ENCODE data around the gene ZNF205. TPM values are rescaled to one million over a fixed set of nuclear protein-coding genes. Genes with fewer than 3 reads are reported as not detected.
"Not testable (repeated sequence)": the region's sequence is repeated elsewhere in the genome, so short reads cannot be mapped to it uniquely, and the experiment has no call there.

Gene ZNF205
- total RNA-seq, 1 experiment from 2014 or later, result 28.4 TPM

DNA sequence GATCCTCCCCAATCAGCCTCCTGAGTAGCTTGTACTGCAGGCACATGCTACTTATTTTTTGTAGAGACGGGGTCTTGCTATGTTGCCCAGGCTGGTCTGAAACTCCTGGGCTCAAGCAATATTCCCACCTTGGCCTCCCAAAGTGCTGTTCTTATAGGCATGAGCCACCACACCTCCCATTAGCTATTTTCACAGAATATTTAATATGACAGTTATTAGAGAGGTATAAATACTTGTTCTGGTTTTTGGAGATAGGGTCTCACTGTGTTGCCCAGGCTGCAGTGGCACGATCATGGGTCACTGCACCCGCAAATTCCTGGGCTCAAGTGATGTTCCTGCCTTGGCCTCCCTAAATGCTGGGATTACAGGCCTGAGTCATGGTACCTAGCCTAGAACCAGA lies 43.6 kb downstream of the ZNF205 start:
- no peak for DNase-seq (ENCODE audit: low read depth)
- in situ Hi-C loops (cut with HindIII; ENCODE audit: low pct_unique_long_range_greater_than_20kb, low sequenced_read_pairs), result no loop called here

DNA sequence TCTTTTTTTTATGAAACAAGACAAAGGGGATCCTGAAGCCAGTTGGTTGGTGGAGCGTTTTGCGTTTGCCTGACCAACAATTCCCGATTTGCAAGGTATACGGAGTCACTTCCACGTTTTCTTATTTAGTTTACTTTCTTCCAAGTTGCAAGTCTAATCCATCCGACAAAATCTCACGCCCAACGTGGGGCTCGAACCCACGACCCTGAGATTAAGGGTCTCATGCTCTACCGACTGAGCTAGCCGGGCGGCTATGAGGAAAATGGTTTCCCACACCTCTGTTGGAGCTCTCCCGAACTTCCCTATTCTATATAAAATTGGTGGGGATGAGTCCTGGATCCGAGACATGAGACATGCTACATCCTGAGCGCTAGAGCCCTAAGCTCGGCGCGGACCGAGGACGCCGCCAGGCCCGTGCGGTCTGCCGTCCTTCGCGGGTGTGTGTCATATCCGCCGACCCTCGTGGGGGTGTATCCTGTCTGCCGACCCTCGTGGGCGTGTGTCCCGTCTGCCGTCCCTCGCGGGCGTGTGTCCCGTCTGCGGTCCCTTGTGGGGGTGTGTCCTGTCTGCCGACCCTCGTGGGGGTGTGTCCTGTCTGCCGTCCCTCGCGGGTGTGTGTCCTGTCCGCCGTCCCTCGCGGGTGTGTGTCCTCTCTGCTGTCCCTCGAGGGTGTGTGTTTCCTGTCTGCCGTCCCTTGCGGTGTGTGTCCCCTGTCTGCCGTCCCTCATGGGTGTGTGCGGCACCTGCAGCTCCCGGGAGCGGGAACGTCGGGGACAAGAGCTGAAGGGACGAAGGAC lies 45.0 kb downstream of the ZNF205 start:
- in situ Hi-C loops (cut with HindIII; ENCODE audit: low pct_unique_long_range_greater_than_20kb, low sequenced_read_pairs), result no loop called here

DNA sequence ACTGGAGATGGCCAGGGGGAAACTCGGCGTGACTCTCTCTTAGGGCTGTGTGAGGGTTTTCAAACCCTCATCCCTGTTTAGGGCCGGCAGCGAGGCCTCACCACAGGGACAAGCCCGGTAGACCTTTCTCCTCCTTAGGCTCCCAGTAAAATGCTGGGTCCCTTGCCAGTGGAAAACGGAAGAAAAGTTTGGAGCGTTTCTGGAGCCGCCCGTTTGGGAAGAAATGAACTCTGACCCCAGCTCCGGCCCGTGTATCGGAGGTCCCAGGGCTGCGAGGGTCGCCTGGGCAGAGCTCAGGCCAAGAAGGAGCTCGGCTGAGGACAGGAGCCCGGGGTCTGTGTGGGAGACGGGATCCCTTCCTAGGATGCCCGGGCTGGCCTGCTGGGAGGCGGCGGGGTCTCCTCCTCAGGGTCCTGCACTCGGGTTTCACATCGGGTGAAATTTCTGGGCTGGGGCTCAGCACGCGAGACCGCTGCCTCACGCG lies 45.7 kb downstream of the ZNF205 start:
- in situ Hi-C loops (cut with HindIII; ENCODE audit: low pct_unique_long_range_greater_than_20kb, low sequenced_read_pairs), result no loop called here
- DNase-seq (ENCODE audit: low read depth), result peak; percentile 73

More for the DNA sequence above, 45.0 kb downstream of the ZNF205 start:
- DNase-seq (ENCODE audit: low read depth), result peak; percentile 98

- peak; percentile 96 for DNase-seq (ENCODE audit: low read depth)
- in situ Hi-C loops (cut with HindIII; ENCODE audit: low pct_unique_long_range_greater_than_20kb, low sequenced_read_pairs), result no loop called here
Measured at GRCh38 chr16:3158510-3159314, 46.3 kb downstream of the ZNF205 start.

DNA sequence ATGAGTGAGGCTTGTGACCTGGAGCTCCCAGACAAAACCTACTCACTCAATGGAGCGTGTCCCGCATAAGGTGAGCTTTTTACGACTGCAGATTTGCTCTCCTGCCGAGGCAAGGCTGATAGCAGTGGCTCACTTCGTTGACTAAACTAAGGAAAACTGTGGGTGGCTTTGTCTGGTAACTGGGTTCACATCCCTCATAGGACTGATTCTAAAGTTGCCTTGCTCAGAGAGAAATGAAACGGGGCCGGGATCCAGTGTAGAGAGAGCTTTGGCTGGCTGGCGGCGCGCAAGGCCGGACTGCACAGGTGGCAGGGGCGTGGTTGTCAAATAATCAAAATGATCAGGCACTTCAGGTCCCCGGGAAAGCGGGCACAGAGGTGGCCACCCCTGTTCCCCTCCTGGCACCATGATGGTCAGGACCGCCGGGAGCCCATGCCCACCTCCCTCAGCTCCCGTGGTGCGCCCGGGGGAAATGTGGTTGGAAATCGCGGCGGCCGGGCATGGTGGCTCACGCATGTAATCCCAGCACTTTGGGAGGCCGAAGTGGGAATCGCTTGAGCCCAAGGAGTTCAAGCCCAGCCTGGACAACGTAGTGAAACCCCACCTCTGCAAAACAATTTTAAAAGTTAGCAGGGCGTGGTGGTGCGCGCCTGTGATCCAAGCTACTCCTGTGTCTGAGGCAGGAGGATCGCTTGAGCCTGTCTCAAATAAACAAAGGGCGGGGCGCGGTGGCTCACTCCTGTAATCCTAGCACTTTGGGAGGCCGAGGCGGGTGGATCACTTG lies 49.0 kb downstream of the ZNF205 start:
- no peak for DNase-seq (ENCODE audit: low read depth)
- in situ Hi-C loops (cut with HindIII; ENCODE audit: low pct_unique_long_range_greater_than_20kb, low sequenced_read_pairs), result no loop called here

DNA sequence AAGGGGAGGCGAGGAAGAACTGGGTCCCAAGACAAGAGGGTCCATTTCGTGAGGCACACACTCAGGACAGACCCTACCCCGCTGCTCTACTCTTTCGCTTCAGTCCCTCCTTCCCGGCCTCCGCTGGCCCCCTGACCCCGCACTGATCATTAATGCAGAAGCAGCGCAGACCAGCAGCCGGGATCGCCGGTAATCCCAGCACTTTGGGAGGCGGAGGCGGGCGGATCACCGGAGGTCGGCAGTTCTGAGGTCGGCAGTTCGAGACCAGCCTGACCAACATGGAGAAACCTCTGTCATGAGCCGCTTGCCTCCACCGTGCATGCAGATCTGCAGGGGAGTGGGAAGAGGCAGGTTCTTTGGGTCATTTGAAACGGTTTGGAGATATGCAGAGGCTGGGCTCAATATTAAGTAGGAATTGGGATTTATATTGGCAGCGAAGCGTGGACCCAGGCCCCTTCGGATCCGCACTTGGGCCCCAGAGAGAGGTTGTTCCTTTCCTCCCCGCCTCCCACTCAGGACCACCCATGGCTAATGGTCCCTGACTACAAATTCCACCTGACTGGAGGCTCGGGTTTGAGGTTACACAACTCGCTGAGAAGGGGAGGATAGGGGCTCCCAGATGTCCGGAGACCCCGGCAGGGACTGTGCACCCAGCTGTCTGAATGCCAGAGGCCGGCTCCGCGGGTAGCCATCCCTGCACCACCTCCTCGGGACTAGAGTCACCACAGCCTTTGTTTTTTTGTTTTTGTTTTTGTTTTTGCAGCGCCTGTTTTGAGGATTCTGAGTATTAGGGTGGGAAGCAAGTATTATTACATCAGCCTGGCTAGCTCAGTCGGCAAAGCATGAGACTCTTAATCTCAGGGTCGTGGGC lies 52.0 kb downstream of the ZNF205 start:
- in situ Hi-C loops (cut with HindIII; ENCODE audit: low pct_unique_long_range_greater_than_20kb, low sequenced_read_pairs), result no loop called here
- DNase-seq (ENCODE audit: low read depth), result no peak

- in situ Hi-C loops (cut with HindIII; ENCODE audit: low pct_unique_long_range_greater_than_20kb, low sequenced_read_pairs), result no loop called here
- no peak for DNase-seq (ENCODE audit: low read depth)
Measured at GRCh38 chr16:3165111-3165822, 52.9 kb downstream of the ZNF205 start.

- no peak for DNase-seq (ENCODE audit: low read depth)
- in situ Hi-C loops (cut with HindIII; ENCODE audit: low pct_unique_long_range_greater_than_20kb, low sequenced_read_pairs), result no loop called here
Measured at GRCh38 chr16:3166505-3166886, 54.1 kb downstream of the ZNF205 start.

GRCh38 chr16:3168729-3169128 lies 56.3 kb downstream of the ZNF205 start:
- peak; percentile 73 for DNase-seq (ENCODE audit: low read depth)
- in situ Hi-C loops (cut with HindIII; ENCODE audit: low pct_unique_long_range_greater_than_20kb, low sequenced_read_pairs), result not testable (repeated sequence)

Other genes with a start within 250 kb of the ZNF205 start
- 121 and 161 TPM in 2 replicates for gene FLYWCH2, start 229.4 kb upstream of the ZNF205 start, total RNA-seq (2014; rRNA removed; shearing (Covaris generic); ENCODE audit: low replicate concordance)
- gene FLYWCH1, start 200.7 kb upstream of the ZNF205 start, total RNA-seq (2014; rRNA removed; shearing (Covaris generic); ENCODE audit: low replicate concordance), result 133 and 149 TPM in 2 replicates
- gene KREMEN2, start 148.3 kb upstream of the ZNF205 start, total RNA-seq (2014; rRNA removed; shearing (Covaris generic); ENCODE audit: low replicate concordance), result 18.2 and 32.8 TPM in 2 replicates
- 60.8 and 77.4 TPM in 2 replicates for gene PAQR4, start 143.2 kb upstream of the ZNF205 start, total RNA-seq (2014; rRNA removed; shearing (Covaris generic); ENCODE audit: low replicate concordance)
- gene PKMYT1, start 132.1 kb upstream of the ZNF205 start, total RNA-seq (2014; rRNA removed; shearing (Covaris generic); ENCODE audit: low replicate concordance), result 25.5 and 39.1 TPM in 2 replicates
- 0.07 TPM in 1 of 2 replicates, not detected in the other for gene CLDN9, start 99.7 kb upstream of the ZNF205 start, total RNA-seq (2014; rRNA removed; shearing (Covaris generic); ENCODE audit: low replicate concordance)
- not detected in 2 replicates for gene CLDN6, start 94.4 kb upstream of the ZNF205 start, total RNA-seq (2014; rRNA removed; shearing (Covaris generic); ENCODE audit: low replicate concordance)
- 975 and 1,222 TPM in 2 replicates for gene TNFRSF12A, start 92.2 kb upstream of the ZNF205 start, total RNA-seq (2014; rRNA removed; shearing (Covaris generic); ENCODE audit: low replicate concordance)
- 461 and 685 TPM in 2 replicates for gene HCFC1R1, start 88.6 kb upstream of the ZNF205 start, total RNA-seq (2014; rRNA removed; shearing (Covaris generic); ENCODE audit: low replicate concordance)
- 247 and 252 TPM in 2 replicates for gene THOC6, start 88.6 kb upstream of the ZNF205 start, total RNA-seq (2014; rRNA removed; shearing (Covaris generic); ENCODE audit: low replicate concordance)
- gene BICDL2, start 75.6 kb upstream of the ZNF205 start, total RNA-seq (2014; rRNA removed; shearing (Covaris generic); ENCODE audit: low replicate concordance), result not detected in 2 replicates
- gene MMP25, start 66.0 kb upstream of the ZNF205 start, total RNA-seq (2014; rRNA removed; shearing (Covaris generic); ENCODE audit: low replicate concordance), result not detected in 2 replicates
- gene IL32, start 46.9 kb upstream of the ZNF205 start, total RNA-seq (2014; rRNA removed; shearing (Covaris generic); ENCODE audit: low replicate concordance), result 171 and 219 TPM in 2 replicates
- not detected in 2 replicates for gene ZSCAN10, start 13.3 kb upstream of the ZNF205 start, total RNA-seq (2014; rRNA removed; shearing (Covaris generic); ENCODE audit: low replicate concordance)
- gene ZNF213, start 22.4 kb downstream of the ZNF205 start, total RNA-seq (2014; rRNA removed; shearing (Covaris generic); ENCODE audit: low replicate concordance), result 2.6 and 4.8 TPM in 2 replicates
- gene OR1F1, start 75.6 kb downstream of the ZNF205 start, total RNA-seq (2014; rRNA removed; shearing (Covaris generic); ENCODE audit: low replicate concordance), result not detected in 2 replicates
- gene ZNF200, start 122.6 kb downstream of the ZNF205 start, total RNA-seq (2014; rRNA removed; shearing (Covaris generic); ENCODE audit: low replicate concordance), result 12.1 and 12.8 TPM in 2 replicates
- not detected in 2 replicates for gene MEFV, start 144.0 kb downstream of the ZNF205 start, total RNA-seq (2014; rRNA removed; shearing (Covaris generic); ENCODE audit: low replicate concordance)
- 58.5 and 90.0 TPM in 2 replicates for gene ZNF263, start 170.9 kb downstream of the ZNF205 start, total RNA-seq (2014; rRNA removed; shearing (Covaris generic); ENCODE audit: low replicate concordance)
- 4.4 and 5.7 TPM in 2 replicates for gene TIGD7, start 192.8 kb downstream of the ZNF205 start, total RNA-seq (2014; rRNA removed; shearing (Covaris generic); ENCODE audit: low replicate concordance)
- 7.9 and 21.0 TPM in 2 replicates for gene ZNF75A, start 192.9 kb downstream of the ZNF205 start, total RNA-seq (2014; rRNA removed; shearing (Covaris generic); ENCODE audit: low replicate concordance)
- not detected in 2 replicates for gene OR2C1, start 243.3 kb downstream of the ZNF205 start, total RNA-seq (2014; rRNA removed; shearing (Covaris generic); ENCODE audit: low replicate concordance)

All from Caki2 (cell line).